GM12892 (cell line): ENCODE results near the gene PAMR1.

Experiments used
- POLR2A ChIP-seq: IDR thresholded peaks from 2 replicates; pipeline ENCODE4 v1.6.1; 2011; ENCODE audit warnings: low read depth, low read length, control low read depth
- POLR2AphosphoS5 ChIP-seq: IDR thresholded peaks from 2 replicates; pipeline ENCODE4 v1.6.1; 2011; ENCODE audit warnings: low read depth, low read length, control low read depth
- TAF1 ChIP-seq: IDR thresholded peaks from 2 replicates; pipeline ENCODE4 v1.6.1; 2011; ENCODE audit warnings: low read depth, mild to moderate bottlenecking, control low read depth, low read length, borderline replicate concordance

DNA sequence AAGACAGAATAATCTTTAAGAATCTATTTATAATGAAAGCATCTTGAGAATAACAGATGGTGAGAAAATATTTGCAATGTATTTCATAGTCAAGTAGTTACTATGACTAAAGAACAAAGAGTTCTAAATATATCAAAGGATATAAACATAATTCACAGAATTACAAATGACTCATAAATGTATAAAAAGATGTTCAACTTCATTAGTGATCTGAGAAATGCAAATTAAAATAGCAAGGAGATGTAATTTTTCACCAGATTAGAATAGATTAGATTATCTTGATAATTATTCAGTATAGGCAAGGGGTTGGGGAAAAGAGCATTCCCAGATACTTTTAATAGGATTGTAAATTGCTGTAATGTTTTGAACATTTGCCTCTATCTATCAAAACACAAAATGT lies 30.1 kb upstream of the PAMR1 start:
- TF ChIP-seq POLR2AphosphoS5 = no peak
- no peak for TF ChIP-seq POLR2A
- no peak for TF ChIP-seq TAF1
